OCI-LY7 (cell line): ENCODE results near the gene SST.

Experiments
- EZH2phosphoT487 ChIP-seq: fragments of 200-600 bp; sonication (generic); IDR thresholded peaks from 2 replicates; pipeline ENCODE4 v1.6.1; 2018; ENCODE audit warnings: low read depth, borderline replicate concordance, mild to moderate bottlenecking, mixed run types, antibody characterized with exemption, low read length, moderate library complexity, mixed read lengths
- TF ChIP-seq, protein P1 (sequence below): fragments of 200-600 bp; sonication (generic); conservative IDR thresholded peaks from 2 replicates; pipeline ENCODE4 v1.5.1; 2014; ENCODE audit warnings: mild to moderate bottlenecking, antibody characterized with exemption, low read length, moderate library complexity, mixed read lengths

DNA sequence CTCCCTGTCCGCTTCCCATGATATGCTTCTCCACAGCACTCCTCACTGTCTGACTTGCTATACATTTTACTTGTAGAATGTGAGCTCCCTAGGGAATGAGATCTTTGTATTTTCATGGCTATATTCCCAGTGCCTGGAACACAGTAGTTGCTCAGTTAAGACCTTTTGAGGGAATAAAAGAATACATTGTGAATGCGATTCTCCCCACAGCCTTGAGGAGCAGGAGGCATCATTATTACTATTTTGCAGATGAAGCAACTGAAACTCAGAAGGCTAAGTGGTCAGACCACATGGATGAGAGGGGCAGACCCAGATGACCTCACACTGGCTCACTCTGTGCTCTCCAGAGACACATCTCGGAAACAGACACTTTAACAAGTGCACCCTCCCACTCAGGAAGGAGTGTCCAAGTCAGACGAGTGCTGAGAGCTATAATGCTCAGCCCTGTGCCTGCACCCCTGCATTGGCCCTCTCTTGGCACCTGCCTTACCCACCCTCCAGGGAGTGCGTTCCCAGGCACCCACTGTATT lies 46.8 kb downstream of the SST start:
- TF ChIP-seq EZH2phosphoT487, result no peak
- TF ChIP-seq, protein P1, sequence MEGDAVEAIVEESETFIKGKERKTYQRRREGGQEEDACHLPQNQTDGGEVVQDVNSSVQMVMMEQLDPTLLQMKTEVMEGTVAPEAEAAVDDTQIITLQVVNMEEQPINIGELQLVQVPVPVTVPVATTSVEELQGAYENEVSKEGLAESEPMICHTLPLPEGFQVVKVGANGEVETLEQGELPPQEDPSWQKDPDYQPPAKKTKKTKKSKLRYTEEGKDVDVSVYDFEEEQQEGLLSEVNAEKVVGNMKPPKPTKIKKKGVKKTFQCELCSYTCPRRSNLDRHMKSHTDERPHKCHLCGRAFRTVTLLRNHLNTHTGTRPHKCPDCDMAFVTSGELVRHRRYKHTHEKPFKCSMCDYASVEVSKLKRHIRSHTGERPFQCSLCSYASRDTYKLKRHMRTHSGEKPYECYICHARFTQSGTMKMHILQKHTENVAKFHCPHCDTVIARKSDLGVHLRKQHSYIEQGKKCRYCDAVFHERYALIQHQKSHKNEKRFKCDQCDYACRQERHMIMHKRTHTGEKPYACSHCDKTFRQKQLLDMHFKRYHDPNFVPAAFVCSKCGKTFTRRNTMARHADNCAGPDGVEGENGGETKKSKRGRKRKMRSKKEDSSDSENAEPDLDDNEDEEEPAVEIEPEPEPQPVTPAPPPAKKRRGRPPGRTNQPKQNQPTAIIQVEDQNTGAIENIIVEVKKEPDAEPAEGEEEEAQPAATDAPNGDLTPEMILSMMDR, result no peak
